SK-N-SH (cell line): Measurements from ENCODE around the gene ARHGAP26. TPM values are rescaled to one million over a fixed set of nuclear protein-coding genes. Genes with fewer than 3 reads are reported as not detected.
A peak's percentile ranks its signal among the peaks of the same experiment; 100 is the strongest.

Experiments
- CTCF ChIA-PET: fragments of 300-600, 350-600 bp; formaldehyde crosslinking; extraction: SDS; loops from one replicate; lab custom pipeline; 2021; lab: Yijun Ruan, JAX
- POLR2A ChIA-PET: fragments of 350-600 bp; sonication (Branson Sonifier 250); formaldehyde crosslinking; extraction: SDS; loops from one replicate; lab custom pipeline; 2020; ENCODE audit warnings: antibody characterized with exemption, inconsistent platforms; lab: Yijun Ruan, JAX
- DNase-seq: peaks from one replicate; pipeline ENCODE4 v3.0.0; 2012
- H2AFZ ChIP-seq: fragments of 200-600 bp; sonication (generic); 2 replicates; pipeline ENCODE4 v1.8.1; 2016; ENCODE audit warnings: antibody characterized with exemption, mild to moderate bottlenecking, low read depth
- H3F3A ChIP-seq: fragments of 200-600 bp; sonication (generic); replicated peaks from 2 replicates; pipeline ENCODE3; 2016; ENCODE audit warnings: antibody characterized with exemption, mild to moderate bottlenecking; ENCODE audit not compliant: insufficient read depth
- H3K27ac ChIP-seq, 2 experiments: fragments of 200-500 bp in 1 of 2; fragments of 200-600 bp in 1 of 2; sonication (Bioruptor generic) in 1 of 2; sonication (generic), shearing (Covaris generic) in 1 of 2; 2 replicates each; pipeline versions ENCODE4 v1.5.1 to v1.6.1; 2014 to 2016; ENCODE audit warnings: low read depth in 2 of 2, inconsistent platforms in 1 of 2, low read length in 1 of 2, mild to moderate bottlenecking in 1 of 2, mixed read lengths in 1 of 2
- H3K27me3 ChIP-seq: fragments of 200-600 bp; sonication (generic), shearing (Covaris generic); 2 replicates; pipeline ENCODE4 v1.6.1; 2016; ENCODE audit warnings: mixed run types; ENCODE audit not compliant: insufficient read depth
- H3K36me3 ChIP-seq, 2 experiments: fragments of 200-500 bp in 1 of 2; fragments of 200-600 bp in 1 of 2; sonication (Bioruptor generic) in 1 of 2; sonication (generic) in 1 of 2; replicated peaks in 1 of 2; 2 replicates each; pipeline versions ENCODE3 to v1.5.1; 2014 to 2016; ENCODE audit warnings: low read length in 1 of 2, mild to moderate bottlenecking in 1 of 2; ENCODE audit not compliant: insufficient read depth in 2 of 2, control insufficient read depth in 1 of 2
- H3K4me1 ChIP-seq, 2 experiments: fragments of 200-500 bp in 1 of 2; fragments of 200-600 bp in 1 of 2; sonication (Bioruptor generic) in 1 of 2; sonication (generic), shearing (Covaris generic) in 1 of 2; 2 replicates each; pipeline versions ENCODE4 v1.5.1 to v1.6.1; 2014 to 2016; ENCODE audit warnings: low read depth in 1 of 2, low read length in 1 of 2, mixed run types in 1 of 2; ENCODE audit not compliant: insufficient read depth in 2 of 2, control insufficient read depth in 1 of 2
- H3K4me2 ChIP-seq: fragments of 200-600 bp; sonication (generic), shearing (Covaris generic); 2 replicates; pipeline ENCODE4 v1.6.1; 2017; ENCODE audit warnings: mixed run types
- H3K4me3 ChIP-seq, 2 experiments: fragments of 200-500 bp in 1 of 2; fragments of 200-600 bp in 1 of 2; sonication (Bioruptor generic) in 1 of 2; sonication (generic), shearing (Covaris generic) in 1 of 2; 2 replicates each; pipeline versions ENCODE4 v1.5.1 to v1.8.1; 2014 to 2016; ENCODE audit warnings: low read depth in 2 of 2, inconsistent platforms in 1 of 2, low read length in 1 of 2, mild to moderate bottlenecking in 1 of 2, mixed read lengths in 1 of 2, moderate library complexity in 1 of 2
- H3K79me2 ChIP-seq: fragments of 200-600 bp; sonication (generic); 2 replicates; pipeline ENCODE4 v1.8.1; 2017; ENCODE audit warnings: mild to moderate bottlenecking; ENCODE audit not compliant: insufficient read depth
- H3K9ac ChIP-seq: fragments of 200-600 bp; sonication (generic); 2 replicates; pipeline ENCODE4 v1.6.1; 2017; ENCODE audit warnings: mixed run types
- H3K9me2 ChIP-seq: fragments of 200-600 bp; sonication (generic); 2 replicates; pipeline ENCODE4 v1.6.1; 2017; ENCODE audit warnings: mixed run types
- H3K9me3 ChIP-seq: fragments of 200-600 bp; sonication (generic); 2 replicates; pipeline ENCODE4 v1.6.1; 2017; ENCODE audit warnings: mixed run types, mild to moderate bottlenecking, moderate library complexity
- H4K20me1 ChIP-seq: fragments of 200-600 bp; sonication (generic); 2 replicates; pipeline ENCODE4 v1.6.1; 2017; ENCODE audit warnings: mild to moderate bottlenecking, mixed run types; ENCODE audit not compliant: insufficient read depth
- ELF1 ChIP-seq: IDR thresholded peaks from 2 replicates; pipeline ENCODE4 v1.4.0; 2012
- EZH2phosphoT487 ChIP-seq: fragments of 200-600 bp; sonication (generic); IDR thresholded peaks from 2 replicates; pipeline ENCODE4 v1.6.1; 2017; ENCODE audit warnings: low read depth, mixed run types, mild to moderate bottlenecking, antibody characterized with exemption, moderate library complexity, borderline replicate concordance
- FOSL2 ChIP-seq: IDR thresholded peaks from 2 replicates; pipeline ENCODE4 v1.4.0; 2012; ENCODE audit warnings: low read depth, mild to moderate bottlenecking, moderate library complexity, borderline replicate concordance
- FOXJ3 ChIP-seq: sonication (generic); formaldehyde crosslinking; IDR thresholded peaks from 2 replicates; pipeline ENCODE4 v1.5.1; 2020; ENCODE audit warnings: mild to moderate bottlenecking, missing genetic modification reagents
- FOXM1 ChIP-seq: IDR thresholded peaks from 2 replicates; pipeline ENCODE4 v1.4.0; 2012; ENCODE audit warnings: low read depth, mild to moderate bottlenecking
- JUND ChIP-seq: IDR thresholded peaks from 2 replicates; pipeline ENCODE4 v1.4.0; 2012
- MEF2A ChIP-seq: IDR thresholded peaks from 2 replicates; pipeline ENCODE4 v1.4.0; 2012; ENCODE audit warnings: low read depth, borderline replicate concordance
- MXI1 ChIP-seq: IDR thresholded peaks from 2 replicates; pipeline ENCODE4 v1.6.1; 2012; ENCODE audit warnings: mild to moderate bottlenecking, low read depth, low read length, improper control_type of control experiment
- NRF1 ChIP-seq: IDR thresholded peaks from 2 replicates; pipeline ENCODE4 v1.6.1; 2012; ENCODE audit warnings: low read depth, mild to moderate bottlenecking, low read length
- RXRA ChIP-seq: IDR thresholded peaks from 2 replicates; pipeline ENCODE4 v1.4.0; 2012; ENCODE audit warnings: low read depth, mild to moderate bottlenecking, borderline replicate concordance
- SIN3A ChIP-seq: IDR thresholded peaks from 2 replicates; pipeline ENCODE4 v1.6.1; 2012; ENCODE audit warnings: low read depth, mild to moderate bottlenecking, low read length, moderate library complexity, borderline replicate concordance
- SMC3 ChIP-seq: IDR thresholded peaks from 2 replicates; pipeline ENCODE4 v1.6.1; 2012; ENCODE audit warnings: low read depth, low read length, improper control_type of control experiment
- TAF1 ChIP-seq: IDR thresholded peaks from 2 replicates; pipeline ENCODE4 v1.6.1; 2012; ENCODE audit warnings: low read depth, mild to moderate bottlenecking, low read length, moderate library complexity, borderline replicate concordance
- WGBS: methylation state at CpG from one replicate; pipeline ENCODE4 v1.1.6; 2017; ENCODE audit warnings: low lambda C conversion rate; 5-methylcytosine and 5-hydroxymethylcytosine counted together
- polyA plus RNA-seq, 3 experiments: library from polyadenylated mRNA; depleted of rRNA; stranded (reverse); fragments of >200 nt; gene quantifications; 2 replicates each; pipeline ENCODE4 v1.2.3, GENCODE V29; 2012
- TF ChIP-seq, protein P1 (sequence below): IDR thresholded peaks from 2 replicates; pipeline ENCODE4 v1.4.0; 2012; ENCODE audit warnings: low read depth, borderline replicate concordance
- TF ChIP-seq, protein P2 (sequence below): IDR thresholded peaks from 2 replicates; pipeline ENCODE4; 2012
- TF ChIP-seq, protein P3 (sequence below): fragments of 150-350 bp; IDR thresholded peaks from 2 replicates; pipeline ENCODE4 v1.6.1; 2017; ENCODE audit warnings: antibody characterized with exemption, low read length, low read depth, borderline replicate concordance
- TF ChIP-seq, protein P4 (sequence below): IDR thresholded peaks from 2 replicates; pipeline ENCODE4 v1.4.0; 2012; ENCODE audit warnings: low read depth
- TF ChIP-seq, protein P5 (sequence below): IDR thresholded peaks from 2 replicates; pipeline ENCODE4 v1.4.0; 2012; ENCODE audit warnings: low read depth, borderline replicate concordance
- TF ChIP-seq, protein P6 (sequence below): fragments of 150-350 bp; IDR thresholded peaks from 2 replicates; pipeline ENCODE4 v1.6.1; 2016; ENCODE audit warnings: mild to moderate bottlenecking, low read depth, low read length

ARHGAP26 gene
- polyA plus RNA-seq, 1 of the 3 experiments (the other 2 are of a cell fraction) = 6.1 TPM

DNA sequence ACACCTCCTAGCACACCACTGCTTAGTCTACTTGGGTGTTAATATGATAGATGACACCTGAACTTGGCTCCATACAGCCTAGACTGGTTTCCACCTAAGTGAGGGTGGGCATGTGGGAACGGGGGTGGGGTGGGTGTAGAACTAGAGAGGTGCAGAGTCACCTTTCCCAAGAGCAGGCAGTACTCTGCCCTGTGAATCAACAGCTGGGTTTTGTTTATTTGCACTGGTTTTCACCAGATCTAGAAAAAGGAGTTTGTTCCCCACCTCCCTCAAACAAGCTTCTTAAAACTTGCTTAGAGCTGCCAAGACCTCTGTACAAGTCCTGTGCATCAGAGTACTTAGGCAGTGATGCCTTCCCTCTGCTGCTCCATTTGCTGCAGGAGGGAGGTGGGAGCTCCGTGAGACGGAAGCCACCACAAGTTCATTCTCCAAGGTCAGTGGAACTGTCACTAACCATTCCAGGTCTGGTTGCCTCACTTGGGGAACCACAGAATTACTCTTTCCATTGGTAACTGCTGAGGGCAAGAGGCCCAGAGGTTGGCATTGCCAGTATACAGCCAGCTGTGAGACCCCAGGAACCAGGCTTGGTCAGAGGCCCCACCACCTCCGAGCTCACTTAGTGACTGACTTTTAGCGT is 469.8 kb downstream of the ARHGAP26 start:
- peaks cover 17% of the 10 kb centered on the region for H3F3A ChIP-seq
- DNase-seq = no peak
- no peak overlapping the region for H3K4me3 ChIP-seq
- H2AFZ ChIP-seq = no peak overlapping the region
- WGBS = 86% methylated on average over 4 of the region's 5 CpGs
- no peak overlapping the region for H3K9ac ChIP-seq
- H3K9me2 ChIP-seq = no peaks in the 10 kb centered on the region
- H3K79me2 ChIP-seq = no peaks in the 10 kb centered on the region
- POLR2A ChIA-PET = interaction anchor here (2.3 kb wide), 1 partner anchor 10 kb away, joined by 5 read pairs; no protein-coding TSS in a partner anchor
- H3K36me3 ChIP-seq = no peaks in the 10 kb centered on the region
- no peaks in the 10 kb centered on the region for H4K20me1 ChIP-seq
- no peaks in the 10 kb centered on the region for H3K9me3 ChIP-seq
- H3K27me3 ChIP-seq = no peaks in the 10 kb centered on the region
- TF ChIP-seq NRF1 = no peak
- TF ChIP-seq SIN3A = no peak
- no peak for TF ChIP-seq RXRA
- no peak for TF ChIP-seq ELF1
- TF ChIP-seq, protein P1, sequence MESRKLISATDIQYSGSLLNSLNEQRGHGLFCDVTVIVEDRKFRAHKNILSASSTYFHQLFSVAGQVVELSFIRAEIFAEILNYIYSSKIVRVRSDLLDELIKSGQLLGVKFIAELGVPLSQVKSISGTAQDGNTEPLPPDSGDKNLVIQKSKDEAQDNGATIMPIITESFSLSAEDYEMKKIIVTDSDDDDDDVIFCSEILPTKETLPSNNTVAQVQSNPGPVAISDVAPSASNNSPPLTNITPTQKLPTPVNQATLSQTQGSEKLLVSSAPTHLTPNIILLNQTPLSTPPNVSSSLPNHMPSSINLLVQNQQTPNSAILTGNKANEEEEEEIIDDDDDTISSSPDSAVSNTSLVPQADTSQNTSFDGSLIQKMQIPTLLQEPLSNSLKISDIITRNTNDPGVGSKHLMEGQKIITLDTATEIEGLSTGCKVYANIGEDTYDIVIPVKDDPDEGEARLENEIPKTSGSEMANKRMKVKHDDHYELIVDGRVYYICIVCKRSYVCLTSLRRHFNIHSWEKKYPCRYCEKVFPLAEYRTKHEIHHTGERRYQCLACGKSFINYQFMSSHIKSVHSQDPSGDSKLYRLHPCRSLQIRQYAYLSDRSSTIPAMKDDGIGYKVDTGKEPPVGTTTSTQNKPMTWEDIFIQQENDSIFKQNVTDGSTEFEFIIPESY = no peak
- TF ChIP-seq MEF2A = no peak
- TF ChIP-seq, protein P2, sequence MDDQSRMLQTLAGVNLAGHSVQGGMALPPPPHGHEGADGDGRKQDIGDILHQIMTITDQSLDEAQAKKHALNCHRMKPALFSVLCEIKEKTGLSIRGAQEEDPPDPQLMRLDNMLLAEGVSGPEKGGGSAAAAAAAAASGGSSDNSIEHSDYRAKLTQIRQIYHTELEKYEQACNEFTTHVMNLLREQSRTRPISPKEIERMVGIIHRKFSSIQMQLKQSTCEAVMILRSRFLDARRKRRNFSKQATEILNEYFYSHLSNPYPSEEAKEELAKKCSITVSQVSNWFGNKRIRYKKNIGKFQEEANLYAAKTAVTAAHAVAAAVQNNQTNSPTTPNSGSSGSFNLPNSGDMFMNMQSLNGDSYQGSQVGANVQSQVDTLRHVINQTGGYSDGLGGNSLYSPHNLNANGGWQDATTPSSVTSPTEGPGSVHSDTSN = no peak
- no peak for TF ChIP-seq FOXJ3
- TF ChIP-seq FOXM1 = no peak
- no peak for TF ChIP-seq TAF1
- TF ChIP-seq EZH2phosphoT487 = no peak
- TF ChIP-seq, protein P3, sequence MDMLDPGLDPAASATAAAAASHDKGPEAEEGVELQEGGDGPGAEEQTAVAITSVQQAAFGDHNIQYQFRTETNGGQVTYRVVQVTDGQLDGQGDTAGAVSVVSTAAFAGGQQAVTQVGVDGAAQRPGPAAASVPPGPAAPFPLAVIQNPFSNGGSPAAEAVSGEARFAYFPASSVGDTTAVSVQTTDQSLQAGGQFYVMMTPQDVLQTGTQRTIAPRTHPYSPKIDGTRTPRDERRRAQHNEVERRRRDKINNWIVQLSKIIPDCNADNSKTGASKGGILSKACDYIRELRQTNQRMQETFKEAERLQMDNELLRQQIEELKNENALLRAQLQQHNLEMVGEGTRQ = no peak
- TF ChIP-seq SMC3 = no peak
- TF ChIP-seq, all 33 proteins: peak for 0
- H3K27ac ChIP-seq = no peak overlapping the region
- H3K4me1 ChIP-seq = peaks cover 0 to 36% of the 10 kb centered on the region in 2 experiments; a peak in 3 of 4 replicates
- no peak overlapping the region for H3K4me2 ChIP-seq
- CTCF ChIA-PET = interaction anchor here (0.8 kb wide), 1 partner anchor 174 kb away, joined by 3 read pairs; no protein-coding TSS in a partner anchor

DNA sequence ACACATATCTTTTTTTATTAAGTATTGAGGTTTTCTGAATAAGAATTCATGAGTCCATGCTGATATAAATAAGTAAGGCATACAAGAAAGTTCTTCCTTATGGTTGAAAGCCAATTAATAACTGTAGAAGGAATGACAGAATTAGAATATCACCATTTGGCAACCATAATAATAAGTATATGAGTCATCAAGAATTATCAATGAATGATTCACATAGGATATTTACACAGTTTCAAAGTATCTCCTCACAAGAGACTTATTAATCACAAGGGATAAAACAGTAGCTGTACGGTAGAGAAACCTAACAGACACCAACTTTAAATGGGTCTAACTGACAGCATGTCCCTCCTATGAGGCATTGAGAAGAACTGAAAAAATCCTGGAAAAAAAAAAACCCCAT is 471.7 kb downstream of the ARHGAP26 start:
- Histone ChIP-seq H3K27ac (peak overlapping the region; percentile 11 to 95; a peak in 3 of 4 replicates), H2AFZ (no peak overlapping the region), H3K4me1 (peaks cover 2 to 42% of the 10 kb centered on the region in 2 experiments; a peak in 3 of 4 replicates), H3K9me3 (no peaks in the 10 kb centered on the region), H3K9ac (no peak overlapping the region), H4K20me1 (no peaks in the 10 kb centered on the region), H3K79me2 (no peaks in the 10 kb centered on the region), H3K4me3 (no peak overlapping the region), H3K9me2 (no peaks in the 10 kb centered on the region), H3K27me3 (no peaks in the 10 kb centered on the region), H3F3A (peaks cover 35% of the 10 kb centered on the region), H3K36me3 (no peaks in the 10 kb centered on the region), H3K4me2 (no peak overlapping the region)
- DNase-seq = no peak
- ChIA-PET CTCF (no interaction called here), POLR2A (no interaction called here)
- WGBS = 0% methylated on average over 1 of the region's 1 CpG
- peak; percentile 53; the same call in 1 of the 2 replicates for TF ChIP-seq FOSL2
- TF ChIP-seq, protein P4, sequence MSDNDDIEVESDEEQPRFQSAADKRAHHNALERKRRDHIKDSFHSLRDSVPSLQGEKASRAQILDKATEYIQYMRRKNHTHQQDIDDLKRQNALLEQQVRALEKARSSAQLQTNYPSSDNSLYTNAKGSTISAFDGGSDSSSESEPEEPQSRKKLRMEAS = no peak
- TF ChIP-seq, protein P5, sequence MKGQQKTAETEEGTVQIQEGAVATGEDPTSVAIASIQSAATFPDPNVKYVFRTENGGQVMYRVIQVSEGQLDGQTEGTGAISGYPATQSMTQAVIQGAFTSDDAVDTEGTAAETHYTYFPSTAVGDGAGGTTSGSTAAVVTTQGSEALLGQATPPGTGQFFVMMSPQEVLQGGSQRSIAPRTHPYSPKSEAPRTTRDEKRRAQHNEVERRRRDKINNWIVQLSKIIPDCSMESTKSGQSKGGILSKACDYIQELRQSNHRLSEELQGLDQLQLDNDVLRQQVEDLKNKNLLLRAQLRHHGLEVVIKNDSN = no peak
- TF ChIP-seq, protein P6, sequence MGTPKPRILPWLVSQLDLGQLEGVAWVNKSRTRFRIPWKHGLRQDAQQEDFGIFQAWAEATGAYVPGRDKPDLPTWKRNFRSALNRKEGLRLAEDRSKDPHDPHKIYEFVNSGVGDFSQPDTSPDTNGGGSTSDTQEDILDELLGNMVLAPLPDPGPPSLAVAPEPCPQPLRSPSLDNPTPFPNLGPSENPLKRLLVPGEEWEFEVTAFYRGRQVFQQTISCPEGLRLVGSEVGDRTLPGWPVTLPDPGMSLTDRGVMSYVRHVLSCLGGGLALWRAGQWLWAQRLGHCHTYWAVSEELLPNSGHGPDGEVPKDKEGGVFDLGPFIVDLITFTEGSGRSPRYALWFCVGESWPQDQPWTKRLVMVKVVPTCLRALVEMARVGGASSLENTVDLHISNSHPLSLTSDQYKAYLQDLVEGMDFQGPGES = no peak
- TF ChIP-seq MEF2A = no peak
- TF ChIP-seq, protein P2 = peak; percentile 46
- TF ChIP-seq SMC3 = no peak
- TF ChIP-seq MXI1 = no peak
- peak; percentile 33; the same call in 1 of the 2 replicates for TF ChIP-seq JUND
